Kidney glomerular epithelial cell (primary cell): ENCODE measurements around the gene PRMT2.
"Not testable (repeated sequence)": the region's sequence is repeated elsewhere in the genome, so short reads cannot be mapped to it uniquely, and the experiment has no call there.

Experiments used
- DNase-seq: peaks from one replicate; lab custom pipeline; 2025; lab: John Stamatoyannopoulos, UW

Gene PRMT2

GRCh38 chr21:46668904-46669303, 33.4 kb downstream of the PRMT2 start:
- not testable (repeated sequence) for DNase-seq

GRCh38 chr21:46674430-46675007, 39.0 kb downstream of the PRMT2 start:
- DNase-seq: no peak

- no peak for DNase-seq
Measured at GRCh38 chr21:46675595-46676280, 40.3 kb downstream of the PRMT2 start.

- DNase-seq: not testable (repeated sequence)
Measured at GRCh38 chr21:46676542-46676941, 41.1 kb downstream of the PRMT2 start.

DNA sequence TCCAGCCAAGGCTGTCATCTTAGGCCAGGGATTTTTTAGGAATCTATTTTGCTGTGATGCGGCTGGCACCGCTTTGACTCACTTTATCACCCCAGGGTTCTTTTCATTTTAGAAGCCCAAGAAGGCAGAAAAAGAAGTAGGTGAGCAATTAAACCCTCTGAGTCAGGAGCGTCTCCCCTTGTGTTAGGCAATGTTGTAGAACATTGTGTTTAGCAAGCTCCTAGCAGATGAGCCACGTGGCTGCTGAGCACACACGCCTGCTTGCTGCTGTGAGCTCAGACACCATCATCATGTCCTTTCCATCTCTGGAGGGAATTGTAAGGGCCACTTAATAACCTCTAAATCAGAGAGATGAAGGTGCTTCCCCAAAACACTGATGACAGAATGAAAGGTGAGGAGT, 46.1 kb downstream of the PRMT2 start:
- DNase-seq: not testable (repeated sequence)

GRCh38 chr21:46698652-46699051, 63.2 kb downstream of the PRMT2 start:
- not testable (repeated sequence) for DNase-seq

- DNase-seq: not testable (repeated sequence)
Measured at GRCh38 chr21:46699104-46699503, 63.6 kb downstream of the PRMT2 start.
